Measurements from ENCODE around the gene FSIP2.
A peak's percentile ranks its signal among the peaks of the same experiment; 100 is the strongest.

FSIP2 gene

DNA sequence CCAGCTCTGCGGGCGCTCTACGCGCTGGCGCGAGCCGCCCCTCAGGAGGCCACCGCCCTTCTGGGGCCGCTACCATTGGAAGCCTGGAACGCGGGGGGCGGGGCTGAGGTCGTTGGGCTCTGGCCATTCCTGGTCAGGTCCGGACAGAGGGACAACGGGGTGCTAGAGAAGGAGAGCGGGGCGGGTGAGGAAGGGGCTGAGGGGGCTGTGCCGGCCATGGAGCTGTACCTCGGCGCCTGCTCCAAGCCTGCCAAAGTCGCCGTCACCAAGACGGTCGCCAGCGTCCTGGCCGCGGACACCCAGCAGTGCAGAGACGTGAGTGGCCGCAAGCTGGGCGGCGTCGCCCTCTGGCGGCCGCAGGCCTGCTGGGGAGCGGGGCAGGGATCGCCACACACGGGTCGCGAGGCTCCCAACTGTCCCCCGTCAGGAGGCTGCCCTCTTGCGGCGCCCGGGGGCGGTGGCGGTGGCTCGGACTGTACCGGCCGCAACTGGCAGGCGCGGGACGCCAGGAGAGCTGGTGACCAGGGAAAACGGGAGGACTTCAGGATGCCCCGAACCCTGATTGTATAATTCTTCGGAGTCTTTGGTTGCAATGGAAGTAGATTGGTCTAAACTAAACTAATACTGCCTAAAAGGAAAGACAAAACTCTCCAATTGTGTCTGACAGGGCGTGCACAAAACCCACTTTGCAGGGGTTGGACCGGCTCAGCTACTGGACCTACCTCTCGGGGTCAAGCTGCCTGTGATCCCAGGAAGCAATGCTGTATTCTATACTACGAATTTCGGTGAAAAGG lies at the start of gene FSIP2:
Gene FSIP2 (plus strand): TSS at position 126 of the 794 bp plus-strand sequence. CDS start 91 bp downstream, at position 217.
- DNase-seq (ENCODE audit: low read depth in 1 of 2, low spot score in 1 of 2), result no peak
- in situ Hi-C loops (cut with HindIII; ENCODE audit: low pct_unique_long_range_greater_than_20kb, low sequenced_read_pairs), result no loop called here
- TF ChIP-seq JUND (IDR thresholded peaks at IDR 0.05; ENCODE audit: low read depth), result no peak

DNA sequence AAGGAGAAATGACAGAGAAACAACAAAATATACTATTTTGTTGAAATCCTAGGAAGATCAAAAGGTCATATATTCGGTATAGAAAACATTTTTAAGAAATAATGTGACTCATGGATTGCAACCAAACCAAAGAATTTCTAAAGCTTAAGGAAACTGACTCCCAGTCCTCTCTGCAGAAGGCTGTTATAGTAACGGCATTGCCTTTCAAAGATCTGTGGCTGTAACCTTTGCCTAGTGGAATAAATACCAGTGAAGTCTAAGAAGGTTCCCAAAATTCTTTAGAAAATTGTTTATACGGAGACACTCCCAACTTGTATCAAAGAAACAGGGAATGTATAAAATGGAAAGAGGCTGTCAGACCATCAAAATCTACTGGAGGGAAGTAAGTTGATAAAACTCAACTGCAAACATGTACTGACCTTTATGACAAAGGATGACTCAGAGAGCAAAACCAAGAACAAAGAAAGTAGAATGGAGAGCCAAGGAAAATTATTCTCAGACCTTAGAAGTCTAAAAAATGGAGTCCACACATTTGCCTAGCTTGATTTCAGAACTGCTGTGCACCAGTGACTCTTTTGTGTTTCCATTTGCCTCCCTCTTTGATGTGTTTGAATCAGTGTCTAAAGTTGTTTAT lies 48.6 kb upstream of the FSIP2 start:
- in situ Hi-C loops (cut with HindIII; ENCODE audit: low pct_unique_long_range_greater_than_20kb, low sequenced_read_pairs), result no loop called here
- no peak for DNase-seq (ENCODE audit: low read depth in 1 of 2, low spot score in 1 of 2)
- no peak for TF ChIP-seq JUND (IDR thresholded peaks at IDR 0.05; ENCODE audit: low read depth)

GRCh38 chr2:185695711-185696235 lies 42.8 kb upstream of the FSIP2 start:
- TF ChIP-seq JUND (IDR thresholded peaks at IDR 0.05; ENCODE audit: low read depth), result no peak
- no peak for DNase-seq (ENCODE audit: low read depth in 1 of 2, low spot score in 1 of 2)
- in situ Hi-C loops (cut with HindIII; ENCODE audit: low pct_unique_long_range_greater_than_20kb, low sequenced_read_pairs), result no loop called here

- no peak for TF ChIP-seq JUND (IDR thresholded peaks at IDR 0.05; ENCODE audit: low read depth)
- no peak for DNase-seq (ENCODE audit: low read depth in 1 of 2, low spot score in 1 of 2)
- in situ Hi-C loops (cut with HindIII; ENCODE audit: low pct_unique_long_range_greater_than_20kb, low sequenced_read_pairs), result no loop called here
These were observed 37.7 kb upstream of the FSIP2 start for GRCh38 chr2:185700883-185701282.

GRCh38 chr2:185734658-185735057 lies 3.9 kb upstream of the FSIP2 start:
- DNase-seq (ENCODE audit: low read depth in 1 of 2, low spot score in 1 of 2), result no peak
- no peak for TF ChIP-seq JUND (IDR thresholded peaks at IDR 0.05; ENCODE audit: low read depth)
- in situ Hi-C loops (cut with HindIII; ENCODE audit: low pct_unique_long_range_greater_than_20kb, low sequenced_read_pairs), result no loop called here

- no peak for TF ChIP-seq JUND (IDR thresholded peaks at IDR 0.05; ENCODE audit: low read depth)
- in situ Hi-C loops (cut with HindIII; ENCODE audit: low pct_unique_long_range_greater_than_20kb, low sequenced_read_pairs), result no loop called here
- no peak for DNase-seq (ENCODE audit: low read depth in 1 of 2, low spot score in 1 of 2)
These were observed 2.4 kb upstream of the FSIP2 start for GRCh38 chr2:185736210-185736609.

- no peak for TF ChIP-seq JUND (IDR thresholded peaks at IDR 0.05; ENCODE audit: low read depth)
- in situ Hi-C loops (cut with HindIII; ENCODE audit: low pct_unique_long_range_greater_than_20kb, low sequenced_read_pairs), result no loop called here
- DNase-seq (ENCODE audit: low read depth in 1 of 2, low spot score in 1 of 2), result peak in 1 of 2 experiments; percentile 27
These were observed 7.6 kb downstream of the FSIP2 start for GRCh38 chr2:185745864-185746859.

DNA sequence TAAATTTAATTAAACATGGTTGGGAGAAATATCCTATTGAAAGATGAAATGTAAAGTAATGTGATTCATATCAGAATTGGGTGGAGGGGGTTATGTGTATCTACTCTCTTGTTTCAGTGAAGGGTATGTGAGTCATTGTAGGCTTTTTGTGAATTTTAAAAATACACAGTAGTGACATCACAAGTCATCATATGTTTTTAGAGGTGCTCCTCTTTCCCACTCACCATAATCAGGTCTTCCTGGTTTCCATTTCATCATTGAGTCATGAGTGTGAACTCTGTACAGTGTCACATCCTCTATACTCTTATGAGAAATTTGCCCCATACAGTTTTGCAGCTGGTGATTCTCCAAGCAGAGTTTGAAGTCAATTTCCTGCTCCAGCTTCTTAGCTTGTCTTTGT lies 18.8 kb downstream of the FSIP2 start:
- in situ Hi-C loops (cut with HindIII; ENCODE audit: low pct_unique_long_range_greater_than_20kb, low sequenced_read_pairs), result no loop called here
- TF ChIP-seq JUND (IDR thresholded peaks at IDR 0.05; ENCODE audit: low read depth), result no peak
- no peak for DNase-seq (ENCODE audit: low read depth in 1 of 2, low spot score in 1 of 2)

- in situ Hi-C loops (cut with HindIII; ENCODE audit: low pct_unique_long_range_greater_than_20kb, low sequenced_read_pairs), result no loop called here
- TF ChIP-seq JUND (IDR thresholded peaks at IDR 0.05; ENCODE audit: low read depth), result no peak
- no peak for DNase-seq (ENCODE audit: low read depth in 1 of 2, low spot score in 1 of 2)
These were observed 32.8 kb downstream of the FSIP2 start for GRCh38 chr2:185771396-185771795.

- DNase-seq (ENCODE audit: low read depth in 1 of 2, low spot score in 1 of 2), result no peak
- in situ Hi-C loops (cut with HindIII; ENCODE audit: low pct_unique_long_range_greater_than_20kb, low sequenced_read_pairs), result no loop called here
- TF ChIP-seq JUND (IDR thresholded peaks at IDR 0.05; ENCODE audit: low read depth), result no peak
These were observed 42.3 kb downstream of the FSIP2 start for GRCh38 chr2:185780890-185781289.

DNA sequence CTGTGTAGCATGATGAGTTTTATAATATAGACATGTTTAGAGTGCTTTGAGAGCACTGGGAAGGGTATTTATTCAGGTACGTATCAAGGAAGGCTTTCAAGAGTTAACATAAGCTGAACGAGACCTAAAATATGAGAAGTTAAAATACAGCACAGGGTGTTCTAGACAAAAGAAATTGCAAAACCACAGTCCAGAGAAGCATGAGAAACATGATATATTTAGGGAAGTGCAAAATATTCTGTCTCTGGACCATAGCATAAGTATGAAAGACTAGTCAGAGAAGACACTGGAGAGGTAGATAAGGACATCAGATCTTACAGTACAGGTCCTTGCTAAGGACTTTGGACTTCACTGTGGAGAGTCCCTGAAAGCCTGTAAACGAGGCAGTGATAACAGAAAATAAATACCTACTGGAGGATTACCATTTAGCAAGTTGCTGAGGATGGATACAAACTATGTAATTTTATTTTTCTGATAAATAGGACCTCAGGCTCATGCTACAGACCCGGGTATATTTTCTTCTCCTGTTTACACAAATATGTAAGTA lies 43.7 kb downstream of the FSIP2 start:
- in situ Hi-C loops (cut with HindIII; ENCODE audit: low pct_unique_long_range_greater_than_20kb, low sequenced_read_pairs), result no loop called here
- no peak for DNase-seq (ENCODE audit: low read depth in 1 of 2, low spot score in 1 of 2)
- TF ChIP-seq JUND (IDR thresholded peaks at IDR 0.05; ENCODE audit: low read depth), result no peak

DNA sequence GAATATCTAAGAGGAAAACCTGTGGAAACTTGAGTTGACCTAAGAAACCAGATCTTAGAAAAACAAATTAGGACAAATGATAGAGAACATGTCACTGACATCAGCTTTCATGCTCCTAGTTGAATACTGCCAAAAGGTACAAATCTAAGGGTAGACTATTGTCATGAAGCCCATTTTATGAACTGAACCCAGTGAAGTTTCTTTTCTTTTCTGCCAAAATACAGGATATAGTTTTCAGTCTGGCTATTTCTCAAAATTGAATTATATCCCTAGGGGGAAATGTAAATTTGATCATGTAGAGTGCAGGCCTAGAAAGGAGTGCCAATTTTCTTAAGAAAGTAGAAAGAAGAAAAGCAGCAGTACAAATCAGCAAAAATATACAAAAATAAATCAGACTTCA lies 46.6 kb downstream of the FSIP2 start:
- in situ Hi-C loops (cut with HindIII; ENCODE audit: low pct_unique_long_range_greater_than_20kb, low sequenced_read_pairs), result no loop called here
- no peak for TF ChIP-seq JUND (IDR thresholded peaks at IDR 0.05; ENCODE audit: low read depth)
- DNase-seq (ENCODE audit: low read depth in 1 of 2, low spot score in 1 of 2), result no peak

Measured in T47D (cell line).